GM19351 (cell line): ENCODE results near the gene TBC1D30.

ENCODE experiments used
- ATAC-seq: cut with Tn5 transposase; IDR thresholded peaks from one replicate; pipeline ENCODE4 v1.9.1; 2021; ENCODE audit warnings: mild to moderate bottlenecking, moderate library complexity; ENCODE audit not compliant: unreplicated experiment

TBC1D30 gene

DNA sequence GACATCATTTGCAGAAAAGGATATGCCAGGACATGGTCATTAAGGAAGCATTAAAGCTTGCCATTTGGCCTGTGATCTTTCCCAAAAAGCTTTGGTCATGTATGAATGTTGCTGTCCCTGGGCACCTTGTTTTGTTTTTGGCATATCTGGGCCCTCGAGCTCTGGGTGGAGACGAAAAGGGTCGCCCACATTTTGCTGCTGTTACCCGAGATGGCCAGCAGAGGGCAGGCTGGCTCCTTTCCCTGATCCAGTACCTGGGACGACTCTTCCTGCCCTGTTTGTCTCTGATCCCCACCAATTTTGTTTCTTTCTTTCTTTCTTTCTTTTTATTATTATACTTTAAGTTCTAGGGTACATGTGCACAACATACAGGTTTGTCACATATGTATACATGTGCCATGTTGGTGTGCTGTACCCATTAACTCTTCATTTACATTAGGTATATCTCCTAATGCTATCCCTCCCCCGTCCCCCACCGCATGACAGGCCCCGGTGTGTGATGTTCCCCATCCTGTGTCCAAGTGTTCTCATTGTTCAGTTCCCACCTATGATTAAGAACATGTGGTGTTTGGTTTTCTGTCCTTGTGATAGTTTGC lies 22.2 kb upstream of the TBC1D30 start:
- ATAC-seq = peak; percentile 63

GRCh38 chr12:64806173-64806572 lies 18.3 kb upstream of the TBC1D30 start:
- ATAC-seq = no peak

GRCh38 chr12:64806593-64807460 lies 17.6 kb upstream of the TBC1D30 start:
- ATAC-seq = no peak

DNA sequence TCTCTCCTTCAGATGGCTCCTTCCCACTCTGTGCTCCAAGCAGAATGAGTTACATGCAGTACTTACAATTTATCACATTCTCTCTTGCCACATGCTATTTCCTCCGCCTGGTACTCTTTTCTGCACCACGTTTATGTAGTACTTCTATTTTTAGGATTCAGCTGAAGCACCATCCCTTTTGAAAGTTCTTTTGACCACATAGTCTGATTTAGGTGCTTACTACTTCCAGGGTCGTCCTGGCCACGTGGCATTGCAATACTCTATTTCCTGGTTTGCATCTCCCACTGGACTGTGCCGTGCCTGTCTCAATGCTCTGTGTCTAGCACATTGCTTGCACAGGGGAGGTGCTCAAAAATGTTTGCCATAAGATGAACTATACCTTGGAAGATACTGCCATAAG lies 16.3 kb upstream of the TBC1D30 start:
- ATAC-seq = no peak

DNA sequence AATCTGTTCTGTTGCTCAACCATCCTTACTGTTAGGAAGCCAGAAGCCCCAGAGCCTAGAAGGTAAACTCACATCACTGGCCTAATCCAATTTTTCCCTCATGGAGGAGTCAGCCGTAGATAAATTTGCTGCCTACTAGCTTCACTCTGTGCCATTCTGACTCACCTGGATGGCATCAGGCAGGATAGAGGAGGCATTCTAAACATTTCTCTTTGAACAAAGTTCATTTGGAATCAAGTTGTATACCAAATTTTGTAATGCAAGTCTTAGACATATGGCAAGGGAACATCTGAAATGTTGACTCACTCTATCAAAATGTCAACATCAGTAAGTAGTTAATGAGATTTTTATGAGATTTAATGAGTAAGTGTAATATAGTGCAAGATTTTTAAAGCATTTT lies 13.6 kb upstream of the TBC1D30 start:
- no peak for ATAC-seq

GRCh38 chr12:64813723-64814122 lies 10.7 kb upstream of the TBC1D30 start:
- no peak for ATAC-seq

DNA sequence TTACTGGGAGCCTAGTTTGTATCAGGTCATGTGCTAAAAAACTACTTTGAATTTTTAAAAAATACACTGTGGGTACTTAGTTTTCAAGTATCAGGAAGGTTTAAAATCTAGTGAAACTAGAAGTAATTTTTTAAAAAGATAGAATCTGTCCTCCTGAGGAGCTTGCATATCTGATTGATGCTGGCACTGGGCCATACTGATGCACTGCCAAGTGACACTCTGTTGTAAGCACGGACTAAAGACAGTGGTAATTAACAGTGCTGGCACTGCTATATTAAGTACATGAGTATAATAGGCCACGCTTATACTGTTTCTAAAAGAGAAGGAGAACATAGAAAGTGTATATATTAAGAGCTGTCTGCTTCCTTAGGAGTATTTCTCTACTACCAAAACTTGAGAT lies 10.0 kb upstream of the TBC1D30 start:
- no peak for ATAC-seq

GRCh38 chr12:64819816-64820402 lies 4.5 kb upstream of the TBC1D30 start:
- no peak for ATAC-seq

- no peak for ATAC-seq
Observed at GRCh38 chr12:64820593-64820992, 3.9 kb upstream of the TBC1D30 start.

DNA sequence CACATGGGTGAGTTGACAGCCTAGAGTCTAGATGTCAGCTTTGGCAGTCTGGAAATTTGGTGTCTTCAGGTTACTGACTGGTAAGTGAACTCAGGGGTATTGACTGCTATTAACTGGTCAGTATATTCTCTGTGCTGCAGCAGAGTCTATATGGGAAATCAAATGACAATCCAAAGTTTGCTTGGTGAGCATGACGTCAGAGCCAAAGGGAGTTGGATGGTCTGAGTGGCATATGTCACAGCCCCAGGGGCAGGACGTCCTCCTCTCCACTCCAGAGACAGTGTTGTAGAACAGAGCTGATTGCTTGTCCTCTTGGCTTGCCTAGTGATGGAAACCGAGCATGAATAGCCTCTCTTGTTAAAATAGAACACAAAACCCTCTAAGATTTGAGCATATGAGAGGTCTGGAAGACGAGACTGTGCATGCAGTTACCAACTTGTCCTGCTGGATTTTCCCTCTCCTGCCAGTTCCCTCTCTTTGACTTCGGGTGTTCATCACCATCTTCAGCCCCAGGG lies 3.3 kb upstream of the TBC1D30 start:
- no peak for ATAC-seq

GRCh38 chr12:64824130-64824499 lies 332 bp upstream of the TBC1D30 start:
- peak; percentile 26 for ATAC-seq

DNA sequence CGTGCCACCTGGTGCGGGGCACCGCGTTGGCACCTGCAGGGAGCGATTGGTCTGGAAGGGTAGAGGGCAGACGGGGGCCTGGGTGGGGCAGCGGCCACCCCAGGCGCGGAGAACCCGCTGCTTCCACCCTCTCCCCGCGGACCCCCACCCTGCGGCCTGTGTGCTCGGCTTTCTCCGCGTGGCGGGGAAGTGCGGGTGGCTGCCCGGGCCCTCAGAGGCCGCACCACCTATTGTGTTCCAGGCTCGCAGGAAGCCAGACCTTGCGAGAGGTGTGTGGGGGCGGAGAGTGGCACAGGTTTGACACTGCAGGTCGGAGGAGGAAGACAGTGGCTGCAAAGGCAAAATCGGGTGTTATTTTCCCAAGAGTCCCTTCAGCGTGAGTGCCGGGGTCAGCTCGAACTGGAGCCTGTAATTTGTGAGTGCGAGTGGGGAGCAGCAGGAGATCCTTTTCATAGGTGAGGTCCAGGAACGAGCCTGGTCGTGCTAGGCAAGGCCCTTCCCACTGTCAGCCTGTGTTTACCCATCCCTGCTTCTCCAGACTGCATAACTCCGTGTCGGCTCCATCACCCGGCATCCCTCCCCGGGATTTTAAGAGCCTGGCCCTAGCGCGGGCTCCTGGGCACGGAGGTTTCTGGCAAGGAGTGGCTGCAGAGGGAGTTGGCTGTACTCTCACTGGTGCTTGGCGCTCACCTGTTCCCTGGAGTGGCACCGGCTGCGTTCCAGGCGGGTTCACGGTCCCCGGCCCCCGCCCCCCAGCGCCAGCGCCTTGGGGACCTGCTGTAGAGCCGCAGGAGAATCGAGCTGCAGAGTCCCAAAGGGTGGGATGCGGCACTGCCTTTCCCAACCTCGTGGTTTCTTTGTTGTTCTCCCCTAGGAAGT lies 935 bp downstream of the TBC1D30 start:
- peak; percentile 19 for ATAC-seq

GRCh38 chr12:64826234-64826633 lies 1.8 kb downstream of the TBC1D30 start:
- ATAC-seq = no peak

DNA sequence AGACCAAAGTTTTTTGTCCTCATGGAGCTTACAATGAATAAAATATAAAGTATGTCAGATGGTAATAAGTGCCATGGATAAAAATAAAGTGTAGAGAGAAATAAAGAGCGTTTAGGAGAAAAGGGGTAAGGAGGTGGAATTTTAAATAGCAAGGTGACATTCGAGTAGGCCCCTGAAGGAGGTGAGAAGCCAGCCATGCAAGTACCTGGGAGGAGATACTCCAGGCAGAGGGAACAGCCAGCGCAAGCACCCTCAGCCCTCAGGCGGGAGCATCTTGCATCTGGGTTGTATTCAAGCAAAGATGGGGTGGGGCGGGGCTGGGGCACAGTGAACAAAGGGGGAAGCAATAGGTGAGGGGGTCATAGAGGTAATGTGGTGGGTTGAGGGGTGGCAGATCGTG lies 4.3 kb downstream of the TBC1D30 start:
- no peak for ATAC-seq

GRCh38 chr12:64833928-64834327 lies 9.5 kb downstream of the TBC1D30 start:
- no peak for ATAC-seq

DNA sequence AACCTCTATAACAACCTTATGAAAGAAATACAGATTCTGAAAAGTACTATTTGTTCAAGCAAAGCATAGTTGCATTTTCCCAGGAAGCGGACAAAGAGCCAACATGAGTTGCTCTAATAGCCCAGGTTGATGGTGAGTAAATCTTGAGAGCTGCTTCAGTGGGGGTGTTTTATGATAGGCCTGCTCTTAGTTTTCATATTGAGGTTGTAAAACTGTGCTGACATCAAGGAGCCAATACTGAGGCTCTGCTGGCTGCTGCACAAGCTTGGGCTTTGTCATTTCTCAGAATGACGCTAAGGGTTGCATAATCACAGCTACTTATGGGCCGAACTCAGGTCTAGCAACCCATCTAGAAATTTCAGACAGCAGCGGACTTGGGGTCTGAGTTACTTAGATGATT lies 11.5 kb downstream of the TBC1D30 start:
- ATAC-seq = no peak

DNA sequence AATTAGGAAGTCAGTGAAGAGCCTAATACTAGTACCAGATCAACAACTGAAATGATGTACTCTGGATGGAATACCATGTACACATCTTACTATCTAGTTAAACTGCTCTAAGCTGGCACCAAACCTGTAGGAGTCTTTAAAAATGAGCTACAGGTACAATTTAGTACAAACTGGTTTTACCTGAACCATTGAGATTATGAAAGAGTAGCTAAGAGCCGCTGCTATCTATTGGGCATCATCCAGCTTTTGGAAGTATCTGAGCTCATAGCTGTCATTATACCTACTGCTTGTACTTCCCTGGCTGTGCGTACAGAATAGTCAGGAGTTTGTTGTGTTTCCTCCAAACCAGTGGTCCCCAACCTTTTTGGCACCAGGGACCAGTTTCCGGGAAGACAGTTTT lies 12.4 kb downstream of the TBC1D30 start:
- no peak for ATAC-seq

DNA sequence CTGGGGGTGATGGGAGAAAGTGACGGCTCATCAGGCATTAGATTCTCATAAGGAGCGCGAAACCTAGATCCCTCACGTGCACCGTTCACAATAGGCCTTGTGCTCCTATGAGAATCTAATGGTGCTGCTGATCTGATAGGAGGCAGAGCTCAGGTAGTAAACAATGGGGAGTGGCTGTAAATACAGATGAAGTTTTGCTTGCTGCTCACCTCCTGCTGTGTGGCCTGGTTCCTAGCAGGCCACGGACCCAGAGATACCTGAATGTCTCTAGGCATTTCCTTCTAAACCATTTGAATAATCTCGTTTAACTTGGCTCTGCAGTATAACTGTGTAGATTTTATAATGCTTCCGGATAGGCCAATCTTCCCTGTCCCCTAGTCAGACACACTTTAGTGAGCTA lies 13.0 kb downstream of the TBC1D30 start:
- ATAC-seq = no peak

DNA sequence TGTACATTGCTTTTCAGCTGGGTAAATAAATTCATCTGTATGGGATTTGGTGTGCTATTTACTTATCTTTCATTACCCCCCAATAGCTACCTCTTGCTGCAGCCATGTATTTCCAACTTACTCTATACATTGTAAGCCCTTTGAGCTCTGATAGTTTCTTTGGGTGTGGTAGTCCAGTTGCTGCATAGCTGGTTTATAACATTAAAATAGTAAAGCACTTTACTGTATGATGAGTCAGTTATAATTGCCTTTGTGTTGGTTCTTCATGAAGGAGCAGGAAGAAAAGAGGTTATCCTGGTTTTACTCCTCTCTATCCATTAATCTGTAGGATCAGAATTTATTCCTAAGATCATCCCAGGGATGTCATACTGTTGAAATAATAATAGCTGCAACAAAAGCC lies 15.7 kb downstream of the TBC1D30 start:
- ATAC-seq = no peak

GRCh38 chr12:64840949-64841717 lies 16.7 kb downstream of the TBC1D30 start:
- ATAC-seq = no peak
